ENCODE data around the gene C16orf54.
"Not testable (repeated sequence)": the region's sequence is repeated elsewhere in the genome, so short reads cannot be mapped to it uniquely, and the experiment has no call there.

- TF ChIP-seq CTCF (conservative IDR thresholded peaks at IDR 0.05 in 1 of 2, IDR thresholded peaks at IDR 0.05 in 1 of 2; ENCODE audit: extremely low read depth in 1 of 2, insufficient read depth in 1 of 2, low read depth in 1 of 2, low read length in 2 of 2); EZH2 (IDR thresholded peaks at IDR 0.05; ENCODE audit: borderline replicate concordance, low read length): not testable (repeated sequence)
These were observed 37.5 kb upstream of the C16orf54 start for GRCh38 chr16:29783094-29783953.

Data from mammary epithelial cell (primary cell).